Measurements from ENCODE around the gene GLIS1. TPM values are rescaled to one million over a fixed set of nuclear protein-coding genes. Genes with fewer than 3 reads are reported as not detected.

Gene GLIS1
- total RNA-seq, 4 donors from 2014 or later = not detected

GRCh38 chr1:53643881-53644390 is 95.0 kb downstream of the GLIS1 start:
- DNase-seq = peak in 1 of 2 donors; percentile 1
- no peaks in the 10 kb centered on the region for H3K4me1 ChIP-seq
- no peak for TF ChIP-seq POLR2A (IDR thresholded peaks at IDR 0.05)
- no peak for TF ChIP-seq CTCF (IDR thresholded peaks at IDR 0.05 in 4 of 5, conservative IDR thresholded peaks at IDR 0.05 in 1 of 5)
- H3K9me3 ChIP-seq = no peaks in the 10 kb centered on the region
- no peak overlapping the region for H3K4me3 ChIP-seq
- no peak for ATAC-seq
- intact Hi-C loops (cut with DNase I; ENCODE audit: low total_unique reads) = no loop called here
- H3K36me3 ChIP-seq = no peaks in the 10 kb centered on the region
- H3K27ac ChIP-seq = no peak overlapping the region
- in situ Hi-C loops (cut with MboI; ENCODE audit: low sequenced_read_pairs in 4 of 4) = no loop called here
- peaks cover 0 to 5% (median 0%) of the 10 kb centered on the region in 3 donors for H3K27me3 ChIP-seq

GRCh38 chr1:53643041-53643880 is 95.7 kb downstream of the GLIS1 start:
- Histone ChIP-seq H3K27ac (no peak overlapping the region), H3K4me1 (no peaks in the 10 kb centered on the region), H3K9me3 (no peaks in the 10 kb centered on the region), H3K36me3 (no peaks in the 10 kb centered on the region), H3K27me3 (peaks cover 0 to 5% (median 0%) of the 10 kb centered on the region in 3 donors), H3K4me3 (no peak overlapping the region)
- ATAC-seq (no peak), DNase-seq (peak in 1 of 2 donors; percentile 1)
- TF ChIP-seq POLR2A (IDR thresholded peaks at IDR 0.05) = no peak
- no peak for TF ChIP-seq CTCF (IDR thresholded peaks at IDR 0.05 in 4 of 5, conservative IDR thresholded peaks at IDR 0.05 in 1 of 5)
- in situ Hi-C loops (cut with MboI; ENCODE audit: low sequenced_read_pairs in 4 of 4) = no loop called here
- intact Hi-C loops (cut with DNase I; ENCODE audit: low total_unique reads) = no loop called here

- Histone ChIP-seq H3K4me1 (no peaks in the 10 kb centered on the region), H3K36me3 (no peaks in the 10 kb centered on the region), H3K27me3 (peaks cover 0 to 5% (median 0%) of the 10 kb centered on the region in 3 donors), H3K4me3 (no peak overlapping the region), H3K27ac (no peak overlapping the region), H3K9me3 (no peaks in the 10 kb centered on the region)
- TF ChIP-seq POLR2A (IDR thresholded peaks at IDR 0.05) (no peak), CTCF (IDR thresholded peaks at IDR 0.05 in 4 of 5, conservative IDR thresholded peaks at IDR 0.05 in 1 of 5) (no peak)
- no peak for ATAC-seq
- intact Hi-C loops (cut with DNase I; ENCODE audit: low total_unique reads) (no loop called here), in situ Hi-C loops (cut with MboI; ENCODE audit: low sequenced_read_pairs in 4 of 4) (no loop called here)
- peak in 1 of 2 donors; percentile 1 for DNase-seq
Measured at GRCh38 chr1:53642607-53643006, 96.4 kb downstream of the GLIS1 start.

GRCh38 chr1:53642215-53642555 is 96.8 kb downstream of the GLIS1 start:
- peaks cover 0 to 5% (median 0%) of the 10 kb centered on the region in 3 donors for H3K27me3 ChIP-seq

More at GRCh38 chr1:53642215-53642555, 96.8 kb downstream of the GLIS1 start:
- Histone ChIP-seq H3K36me3 (no peaks in the 10 kb centered on the region), H3K4me3 (no peak overlapping the region), H3K4me1 (no peaks in the 10 kb centered on the region), H3K27ac (no peak overlapping the region), H3K9me3 (no peaks in the 10 kb centered on the region)
- DNase-seq = no peak
- no peak for ATAC-seq
- in situ Hi-C loops (cut with MboI; ENCODE audit: low sequenced_read_pairs in 4 of 4) (no loop called here), intact Hi-C loops (cut with DNase I; ENCODE audit: low total_unique reads) (no loop called here)
- TF ChIP-seq CTCF (IDR thresholded peaks at IDR 0.05 in 4 of 5, conservative IDR thresholded peaks at IDR 0.05 in 1 of 5) (no peak), POLR2A (IDR thresholded peaks at IDR 0.05) (no peak)
